Activated gamma-delta T cell treated with anti-CD3 and anti-CD28 coated beads, Interleukin-2, amount 50 U/mL, for 16 hours (primary cell): ENCODE data around the gene VMAC.

ENCODE experiments used
- DNase-seq: peaks from one replicate; pipeline ENCODE4 v3.0.0-alpha.2; 2020; ENCODE audit warnings: low read depth

VMAC gene

GRCh38 chr19:5903624-5904351 lies 884 bp upstream of the VMAC start, which contains the start of gene NDUFA11:
TSS of gene NDUFA11 (minus strand) at chr19:5903790. CDS start at chr19:5903708, 82 bp downstream.
- peak; percentile 95 for DNase-seq

GRCh38 chr19:5905114-5905778 lies 574 bp downstream of the VMAC start:
- no peak for DNase-seq

DNA sequence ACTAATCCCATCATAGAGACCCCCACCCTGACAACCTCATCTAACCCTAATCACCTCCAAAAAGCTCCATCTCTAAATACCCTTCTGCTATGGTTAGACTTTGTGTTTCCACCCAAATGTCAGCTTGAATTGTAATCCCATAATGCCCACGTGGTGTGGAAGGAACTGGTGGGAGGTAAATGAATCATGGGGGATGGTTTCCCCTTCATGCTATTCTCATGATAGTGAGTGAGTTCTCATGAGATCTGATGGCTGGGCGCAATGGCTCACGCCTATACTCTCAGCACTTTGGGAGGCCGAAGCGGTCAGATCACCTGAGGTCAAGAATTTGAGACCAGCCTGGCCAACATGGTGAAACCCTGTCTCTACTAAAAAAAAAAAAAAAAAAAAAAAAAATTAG lies 2.6 kb downstream of the VMAC start:
- DNase-seq, result no peak

DNA sequence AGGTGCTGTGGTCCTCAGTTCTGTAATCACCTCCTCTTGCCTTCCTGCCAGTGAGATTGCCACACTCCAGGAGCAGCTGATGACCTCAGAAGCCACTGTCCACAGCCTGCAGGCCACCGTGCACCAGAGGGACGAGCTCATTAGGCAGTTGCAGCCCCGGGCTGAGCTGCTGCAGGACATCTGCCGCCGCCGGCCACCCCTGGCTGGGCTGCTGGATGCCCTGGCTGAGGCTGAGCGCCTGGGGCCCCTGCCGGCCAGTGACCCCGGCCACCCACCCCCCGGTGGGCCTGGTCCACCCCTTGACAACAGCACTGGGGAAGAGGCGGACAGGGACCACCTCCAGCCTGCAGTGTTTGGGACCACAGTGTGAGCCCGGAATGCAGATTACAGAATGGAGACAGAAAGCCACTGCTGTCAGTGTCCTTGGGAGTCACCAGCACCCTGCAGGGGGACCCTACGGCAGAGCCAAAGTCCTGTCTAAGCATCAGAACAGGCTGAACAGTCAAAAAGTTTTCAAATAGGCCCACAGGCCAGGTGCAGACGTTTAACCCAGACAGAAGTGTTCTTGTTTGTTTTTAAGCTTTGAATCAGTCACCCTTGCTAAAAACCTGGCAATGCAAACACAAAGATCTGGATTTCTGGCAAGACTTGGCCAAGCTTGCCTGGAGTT lies 4.2 kb downstream of the VMAC start:
- DNase-seq, result no peak

DNA sequence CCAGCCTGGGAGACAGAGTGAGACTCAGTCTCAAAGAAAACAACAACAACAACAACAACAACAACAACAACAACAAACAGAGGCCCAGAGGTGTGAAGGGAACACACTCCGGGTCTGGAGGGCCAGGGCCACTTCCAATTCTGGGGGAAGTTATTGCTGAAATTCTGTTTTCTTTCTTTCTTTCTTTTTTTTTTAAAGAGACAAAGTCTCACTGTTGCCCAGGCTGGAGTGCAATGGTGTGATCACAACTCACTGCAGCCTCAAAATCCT lies 5.9 kb downstream of the VMAC start:
- no peak for DNase-seq

DNA sequence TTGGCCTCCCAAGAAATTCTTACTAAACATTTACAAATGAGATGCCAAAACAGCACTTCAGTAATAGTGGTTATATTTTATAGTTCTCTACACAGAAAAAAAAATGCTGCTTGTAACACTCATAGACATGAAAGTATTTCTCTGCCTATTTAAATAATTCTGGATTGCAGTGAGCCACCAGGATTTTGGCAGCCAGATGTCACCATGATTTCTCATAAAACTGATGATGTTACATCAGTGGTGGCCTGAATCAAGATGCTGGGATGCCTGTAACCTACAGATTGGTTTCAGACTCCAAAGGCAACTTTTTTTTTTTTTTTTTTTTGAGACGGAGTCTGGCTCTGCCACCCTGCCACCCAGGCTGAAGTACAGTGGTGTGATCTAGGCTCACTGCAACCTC lies 6.7 kb downstream of the VMAC start:
- DNase-seq, result no peak

DNA sequence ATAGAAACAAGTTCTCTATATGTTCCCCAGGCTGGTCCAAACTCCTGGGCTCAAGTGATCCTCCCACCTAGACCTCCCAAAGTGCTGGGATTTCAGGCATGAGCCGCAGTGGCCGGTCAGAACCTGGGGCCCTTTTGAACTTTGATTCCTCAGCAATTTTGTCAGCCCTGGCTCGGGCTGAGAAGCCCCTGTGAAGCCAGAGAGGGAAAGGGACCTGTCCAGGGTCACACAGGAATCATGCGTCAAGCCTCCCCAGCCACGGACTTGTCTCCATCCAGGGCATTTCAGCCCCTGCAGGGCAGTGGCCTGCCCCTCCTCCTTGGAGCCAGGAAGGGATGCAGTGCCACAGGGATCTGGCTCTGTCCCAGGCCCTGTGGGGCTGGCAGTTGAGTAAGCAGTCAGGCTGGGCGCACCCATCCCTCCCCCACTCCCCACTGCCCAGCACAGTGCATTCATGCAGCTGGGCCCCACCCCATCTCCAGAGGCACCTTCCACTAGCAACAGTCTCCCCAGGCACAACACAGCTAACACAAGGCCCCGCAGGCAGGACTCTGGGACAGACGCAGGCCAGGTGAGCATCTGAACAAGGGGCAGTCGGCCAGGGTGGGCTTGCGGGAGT lies 9.2 kb downstream of the VMAC start, which contains the start of gene CAPS:
Gene CAPS (plus strand): TSS at position 516 of the 619 bp plus-strand sequence. CDS start 153 bp downstream, outside the sequence.
- DNase-seq, result no peak

DNA sequence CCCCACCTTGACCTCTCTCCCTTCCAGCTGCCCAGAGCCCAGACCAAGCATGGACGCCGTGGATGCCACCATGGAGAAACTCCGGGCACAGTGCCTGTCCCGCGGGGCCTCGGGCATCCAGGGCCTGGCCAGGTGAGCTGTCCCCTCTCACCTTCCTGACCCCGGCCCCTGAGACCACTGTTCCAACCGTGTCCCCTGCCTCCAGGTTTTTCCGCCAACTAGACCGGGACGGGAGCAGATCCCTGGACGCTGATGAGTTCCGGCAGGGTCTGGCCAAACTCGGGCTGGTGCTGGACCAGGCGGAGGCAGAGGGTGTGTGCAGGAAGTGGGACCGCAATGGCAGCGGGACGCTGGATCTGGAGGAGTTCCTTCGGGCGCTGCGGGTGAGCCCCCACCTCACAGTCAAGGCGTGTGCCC lies 9.7 kb downstream of the VMAC start:
- DNase-seq, result no peak

DNA sequence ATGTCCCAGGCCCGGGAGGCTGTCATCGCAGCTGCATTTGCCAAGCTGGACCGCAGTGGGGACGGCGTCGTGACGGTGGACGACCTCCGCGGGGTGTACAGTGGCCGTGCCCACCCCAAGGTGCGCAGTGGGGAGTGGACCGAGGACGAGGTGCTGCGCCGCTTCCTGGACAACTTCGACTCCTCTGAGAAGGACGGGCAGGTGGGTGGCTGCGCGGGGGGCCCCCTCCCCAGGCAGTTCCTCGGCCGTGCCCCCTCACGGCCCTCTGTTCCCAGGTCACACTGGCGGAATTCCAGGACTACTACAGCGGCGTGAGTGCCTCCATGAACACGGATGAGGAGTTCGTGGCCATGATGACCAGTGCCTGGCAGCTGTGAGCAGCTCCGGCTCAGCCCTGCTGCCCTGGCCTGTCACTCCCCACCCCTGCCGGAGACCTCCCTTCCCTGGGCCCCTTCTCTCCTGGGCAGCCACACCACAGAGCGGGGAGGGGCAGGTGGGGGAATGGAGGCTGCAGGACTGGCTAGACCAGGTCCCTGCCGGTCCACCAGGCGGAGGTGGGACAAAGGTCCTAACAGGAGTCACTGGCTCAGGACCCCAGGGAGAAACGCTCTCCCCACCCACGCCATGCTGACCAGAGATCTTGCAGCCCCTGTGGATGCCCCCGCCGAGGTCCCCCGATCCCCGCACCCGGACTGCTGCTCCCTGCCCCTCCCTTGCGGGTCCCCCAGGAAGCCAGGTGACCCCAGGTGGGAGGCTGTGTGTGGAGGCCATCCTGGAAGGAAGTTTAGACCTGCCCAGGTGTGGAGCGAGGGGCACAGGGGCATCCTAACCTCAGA lies 10.5 kb downstream of the VMAC start:
- DNase-seq, result no peak

GRCh38 chr19:5915782-5916165 lies 11.1 kb downstream of the VMAC start:
- DNase-seq, result no peak

DNA sequence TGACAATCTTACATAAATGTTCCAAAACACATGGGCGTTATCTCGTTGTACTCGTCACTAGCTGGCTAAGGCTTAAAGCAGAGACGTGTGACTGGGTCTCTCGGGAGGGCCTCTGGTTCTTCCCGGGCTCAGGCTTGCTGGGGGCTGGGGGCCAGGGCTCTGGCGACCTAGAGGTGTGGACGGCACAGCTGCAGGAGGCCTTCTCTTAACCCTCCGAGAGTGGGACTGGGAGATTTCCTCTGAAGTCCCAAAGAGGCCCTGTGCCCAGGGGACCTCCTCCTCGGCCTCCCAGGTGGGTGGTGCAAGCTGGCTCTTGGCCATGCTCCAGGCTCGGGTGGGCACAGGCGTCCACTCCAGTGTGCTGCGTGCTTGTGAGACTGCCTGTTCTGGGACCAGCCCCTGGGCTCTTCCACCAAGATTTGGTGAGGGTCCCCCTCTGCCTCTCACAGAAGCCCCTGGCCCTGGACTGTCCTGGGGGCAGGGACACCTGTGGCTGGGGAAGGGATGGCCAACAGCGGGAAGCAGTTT lies 11.6 kb downstream of the VMAC start:
- no peak for DNase-seq

- DNase-seq, result no peak
These were observed 12.9 kb downstream of the VMAC start for GRCh38 chr19:5917431-5918107.

DNA sequence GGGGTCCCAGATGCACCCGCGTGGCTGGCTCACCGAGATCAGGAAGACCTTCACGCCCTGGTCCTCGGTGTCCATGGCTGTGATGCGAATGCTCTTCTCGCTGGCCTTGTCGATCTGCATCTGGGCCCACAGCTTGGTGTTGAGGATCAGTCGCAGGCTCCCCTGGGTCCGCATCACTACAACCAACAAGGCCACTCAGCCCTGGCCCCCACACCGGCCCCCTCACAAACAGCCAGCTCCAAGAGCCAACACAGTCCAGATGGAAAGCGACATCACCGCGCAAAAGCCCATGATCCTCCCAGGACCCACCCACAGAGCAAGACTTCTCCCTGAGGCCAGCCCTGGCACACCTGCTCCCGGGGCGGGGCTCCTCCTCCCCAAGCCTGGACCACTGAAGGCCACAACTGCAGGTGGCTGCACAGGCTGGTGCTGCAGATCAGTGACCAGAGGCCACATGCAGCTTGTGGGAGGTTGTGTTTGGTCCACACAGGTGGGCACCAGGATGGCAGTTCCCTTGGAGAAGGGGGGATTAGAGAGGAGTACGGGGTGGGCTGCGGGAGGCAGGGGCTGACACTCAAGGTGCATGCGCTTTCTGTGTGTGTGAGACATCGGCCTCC lies 13.9 kb downstream of the VMAC start:
- DNase-seq, result no peak

DNA sequence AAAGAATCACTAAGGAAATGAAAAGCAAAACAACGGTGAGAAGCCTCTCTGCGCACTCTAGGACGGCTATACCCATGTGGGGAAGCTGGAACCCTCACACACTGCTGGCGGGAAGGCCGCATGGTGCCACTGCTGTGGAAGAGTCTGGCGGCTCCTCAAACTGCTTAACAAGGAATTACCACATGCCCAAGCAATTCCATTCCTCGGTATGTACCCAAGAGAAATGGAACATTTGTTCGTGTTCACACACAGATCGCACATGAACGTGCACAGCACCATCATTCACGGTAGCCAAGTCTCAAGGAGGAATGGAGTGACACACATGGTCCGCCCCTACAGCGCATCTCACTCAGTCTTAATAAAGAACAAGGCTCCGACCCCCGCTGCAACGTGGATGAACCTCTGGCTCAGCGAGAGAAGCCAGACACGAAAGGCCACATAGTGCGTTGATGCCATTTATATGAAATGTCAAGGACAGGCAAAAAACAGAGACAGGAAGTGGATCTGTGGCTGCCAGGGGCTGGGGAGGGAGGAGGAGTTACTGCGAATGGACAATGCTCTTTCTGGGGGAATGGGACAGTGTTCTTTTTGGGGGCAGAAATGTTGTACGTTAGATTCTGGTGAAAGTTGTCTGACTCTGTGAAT lies 17.0 kb downstream of the VMAC start:
- DNase-seq, result no peak

DNA sequence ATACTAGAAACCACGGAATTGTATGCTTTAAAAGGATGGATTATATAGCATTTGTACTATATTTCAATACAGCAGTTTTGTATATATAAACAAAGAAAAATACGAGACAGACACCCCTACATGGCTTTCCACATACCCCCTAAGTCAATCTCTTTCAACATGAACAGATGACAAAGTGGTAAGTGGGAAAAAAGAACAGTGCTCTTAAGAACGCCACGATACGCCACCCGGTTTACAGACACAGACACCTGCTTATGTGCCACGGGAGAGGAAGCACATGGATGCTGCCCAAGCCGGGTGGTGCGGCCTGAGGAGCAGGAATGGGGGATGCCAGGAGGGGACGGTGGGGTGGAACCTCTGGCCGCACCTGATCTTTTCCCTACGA lies 17.5 kb downstream of the VMAC start:
- no peak for DNase-seq

GRCh38 chr19:5923356-5923755 lies 18.7 kb downstream of the VMAC start:
- no peak for DNase-seq

DNA sequence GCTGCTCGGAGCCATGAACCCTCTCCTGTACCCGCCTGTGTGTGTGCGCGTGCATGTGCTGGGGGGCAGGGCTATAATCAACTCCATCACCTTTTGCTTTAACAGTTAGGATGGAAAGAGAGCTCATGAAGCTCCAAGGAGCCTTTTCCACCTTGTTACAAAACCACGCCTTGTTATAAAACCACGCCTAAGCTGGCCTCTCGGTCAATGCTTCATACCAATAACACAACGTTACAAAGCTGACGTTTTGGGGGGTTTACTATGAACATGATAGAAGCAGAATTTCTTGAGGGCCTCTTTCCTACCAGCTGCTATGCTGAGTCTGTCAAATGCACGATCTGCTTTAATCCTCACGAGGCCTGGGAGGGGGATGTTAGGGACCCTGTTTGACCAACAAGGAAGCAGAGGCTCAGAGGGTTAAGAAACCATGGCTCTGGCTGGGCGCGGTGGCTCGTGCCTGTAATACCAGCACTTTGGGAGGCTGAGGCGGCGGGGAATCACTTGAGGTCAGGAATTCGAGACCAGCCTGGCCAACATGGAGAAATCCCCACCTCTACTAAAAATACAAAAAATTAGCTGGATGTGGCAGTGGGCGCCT lies 21.3 kb downstream of the VMAC start:
- no peak for DNase-seq

- no peak for DNase-seq
These were observed 22.2 kb downstream of the VMAC start for GRCh38 chr19:5926641-5927440.

GRCh38 chr19:5927441-5927821 lies 22.8 kb downstream of the VMAC start:
- DNase-seq, result no peak
